Astrocyte (in vitro differentiated cells and primary cell): ENCODE measurements around the gene OR8K5.

Experiments
- EZH2 ChIP-seq: IDR thresholded peaks from 2 replicates; pipeline ENCODE4 v1.6.1; 2012; ENCODE audit warnings: mild to moderate bottlenecking, low read length, inconsistent platforms; ENCODE audit not compliant: insufficient read depth
- TF ChIP-seq, protein P1 (sequence below): IDR thresholded peaks from 2 replicates; pipeline ENCODE4 v1.5.1; 2011; ENCODE audit warnings: low read depth, mild to moderate bottlenecking, inconsistent platforms, low read length, moderate library complexity; ENCODE audit not compliant: insufficient read depth

DNA sequence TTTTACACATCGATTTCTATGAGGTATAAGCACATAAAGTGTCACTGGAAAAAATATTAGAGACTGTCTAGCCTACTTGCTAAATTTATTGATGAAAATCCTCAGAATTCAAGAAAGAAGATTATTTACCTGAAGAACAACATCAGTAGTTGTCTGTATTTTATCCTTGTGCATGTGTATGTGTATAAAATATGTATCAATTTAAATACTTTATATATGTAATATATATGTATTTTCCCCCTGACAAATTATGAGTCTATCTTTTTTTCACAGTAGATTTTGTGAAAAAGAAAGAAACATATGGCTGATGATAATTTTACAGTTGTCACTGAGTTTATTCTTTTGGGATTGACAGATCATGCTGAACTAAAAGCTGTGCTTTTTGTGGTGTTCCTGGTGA is 16.2 kb upstream of the OR8K5 start, which contains the start of gene OR5J2:
- TF ChIP-seq EZH2, result no peak
- TF ChIP-seq, protein P1, sequence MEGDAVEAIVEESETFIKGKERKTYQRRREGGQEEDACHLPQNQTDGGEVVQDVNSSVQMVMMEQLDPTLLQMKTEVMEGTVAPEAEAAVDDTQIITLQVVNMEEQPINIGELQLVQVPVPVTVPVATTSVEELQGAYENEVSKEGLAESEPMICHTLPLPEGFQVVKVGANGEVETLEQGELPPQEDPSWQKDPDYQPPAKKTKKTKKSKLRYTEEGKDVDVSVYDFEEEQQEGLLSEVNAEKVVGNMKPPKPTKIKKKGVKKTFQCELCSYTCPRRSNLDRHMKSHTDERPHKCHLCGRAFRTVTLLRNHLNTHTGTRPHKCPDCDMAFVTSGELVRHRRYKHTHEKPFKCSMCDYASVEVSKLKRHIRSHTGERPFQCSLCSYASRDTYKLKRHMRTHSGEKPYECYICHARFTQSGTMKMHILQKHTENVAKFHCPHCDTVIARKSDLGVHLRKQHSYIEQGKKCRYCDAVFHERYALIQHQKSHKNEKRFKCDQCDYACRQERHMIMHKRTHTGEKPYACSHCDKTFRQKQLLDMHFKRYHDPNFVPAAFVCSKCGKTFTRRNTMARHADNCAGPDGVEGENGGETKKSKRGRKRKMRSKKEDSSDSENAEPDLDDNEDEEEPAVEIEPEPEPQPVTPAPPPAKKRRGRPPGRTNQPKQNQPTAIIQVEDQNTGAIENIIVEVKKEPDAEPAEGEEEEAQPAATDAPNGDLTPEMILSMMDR, result no peak
